Neural progenitor cell (in vitro differentiated cells): ENCODE data around the gene DLL3.

Source experiments
- EZH2 ChIP-seq: fragments of 200-600 bp; sonication (generic); IDR thresholded peaks from 2 replicates; pipeline ENCODE4 v1.6.1; 2017; ENCODE audit warnings: antibody characterized with exemption, mild to moderate bottlenecking, moderate library complexity
- EZH2phosphoT487 ChIP-seq: fragments of 200-600 bp; sonication (generic); IDR thresholded peaks from 2 replicates; pipeline ENCODE4 v1.6.1; 2017; ENCODE audit warnings: antibody characterized with exemption
- TF ChIP-seq, protein P1 (sequence below): fragments of 200-600 bp; sonication (generic); IDR thresholded peaks from 2 replicates; pipeline ENCODE4 v1.5.1; 2017; ENCODE audit warnings: antibody characterized with exemption, mild to moderate bottlenecking

DNA sequence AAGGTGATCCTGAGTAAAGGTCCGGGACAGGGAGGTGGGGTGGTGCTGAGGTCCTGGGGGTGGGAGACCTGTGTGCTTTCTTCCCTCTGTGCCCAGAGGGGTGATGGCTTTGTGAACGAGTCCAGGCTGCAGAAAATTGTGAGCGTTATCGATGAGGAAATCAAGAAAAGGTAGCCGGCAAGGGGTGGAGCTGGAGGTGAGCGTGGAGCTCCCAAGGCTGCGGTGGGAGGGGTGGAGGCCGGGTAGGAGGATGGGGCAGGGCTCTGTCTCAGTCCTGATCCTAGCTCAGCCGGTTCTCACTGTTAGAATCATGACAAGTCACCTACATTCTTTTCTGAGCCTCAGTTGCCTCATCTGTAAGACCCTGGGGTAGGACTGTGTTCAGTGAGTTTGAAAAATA is 20.2 kb downstream of the DLL3 start:
- TF ChIP-seq, protein P1, sequence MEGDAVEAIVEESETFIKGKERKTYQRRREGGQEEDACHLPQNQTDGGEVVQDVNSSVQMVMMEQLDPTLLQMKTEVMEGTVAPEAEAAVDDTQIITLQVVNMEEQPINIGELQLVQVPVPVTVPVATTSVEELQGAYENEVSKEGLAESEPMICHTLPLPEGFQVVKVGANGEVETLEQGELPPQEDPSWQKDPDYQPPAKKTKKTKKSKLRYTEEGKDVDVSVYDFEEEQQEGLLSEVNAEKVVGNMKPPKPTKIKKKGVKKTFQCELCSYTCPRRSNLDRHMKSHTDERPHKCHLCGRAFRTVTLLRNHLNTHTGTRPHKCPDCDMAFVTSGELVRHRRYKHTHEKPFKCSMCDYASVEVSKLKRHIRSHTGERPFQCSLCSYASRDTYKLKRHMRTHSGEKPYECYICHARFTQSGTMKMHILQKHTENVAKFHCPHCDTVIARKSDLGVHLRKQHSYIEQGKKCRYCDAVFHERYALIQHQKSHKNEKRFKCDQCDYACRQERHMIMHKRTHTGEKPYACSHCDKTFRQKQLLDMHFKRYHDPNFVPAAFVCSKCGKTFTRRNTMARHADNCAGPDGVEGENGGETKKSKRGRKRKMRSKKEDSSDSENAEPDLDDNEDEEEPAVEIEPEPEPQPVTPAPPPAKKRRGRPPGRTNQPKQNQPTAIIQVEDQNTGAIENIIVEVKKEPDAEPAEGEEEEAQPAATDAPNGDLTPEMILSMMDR: no peak
- no peak for TF ChIP-seq EZH2phosphoT487
- TF ChIP-seq EZH2: no peak
